Fibroblast of gingiva (primary cell): Measurements from ENCODE around the gene MLH3.
"Not testable (repeated sequence)": the region's sequence is repeated elsewhere in the genome, so short reads cannot be mapped to it uniquely, and the experiment has no call there.

Source experiments
- DNase-seq: peaks from one replicate; pipeline ENCODE4 v3.0.0-alpha.2; 2011; ENCODE audit warnings: low read depth

The MLH3 gene

GRCh38 chr14:75025876-75026275, 25.4 kb downstream of the MLH3 start:
- DNase-seq: no peak

- no peak for DNase-seq
Measured at GRCh38 chr14:75025082-75025481, 26.2 kb downstream of the MLH3 start.

GRCh38 chr14:75023108-75023507, 28.2 kb downstream of the MLH3 start:
- DNase-seq: no peak

- DNase-seq: no peak
Measured at GRCh38 chr14:75022655-75023054, 28.6 kb downstream of the MLH3 start.

GRCh38 chr14:75018694-75019093, 32.6 kb downstream of the MLH3 start:
- DNase-seq: no peak

- no peak for DNase-seq
Measured at GRCh38 chr14:75016815-75017214, 34.5 kb downstream of the MLH3 start.

GRCh38 chr14:75015496-75015895, 35.8 kb downstream of the MLH3 start:
- DNase-seq: no peak

GRCh38 chr14:75013290-75013689, 38.0 kb downstream of the MLH3 start:
- no peak for DNase-seq

- peak; percentile 69 for DNase-seq
Measured at GRCh38 chr14:75011356-75011994, 39.8 kb downstream of the MLH3 start.

- peak; percentile 86 for DNase-seq
Measured at GRCh38 chr14:75010472-75011093, 40.7 kb downstream of the MLH3 start.

GRCh38 chr14:75009176-75009575, 42.1 kb downstream of the MLH3 start:
- no peak for DNase-seq

- no peak for DNase-seq
Measured at GRCh38 chr14:75005357-75005756, 45.9 kb downstream of the MLH3 start.

GRCh38 chr14:75003250-75004027, 47.8 kb downstream of the MLH3 start:
- no peak for DNase-seq

GRCh38 chr14:75002392-75003249, 48.6 kb downstream of the MLH3 start, which contains the start of gene EIF2B2:
Gene EIF2B2 (plus strand): TSS chr14:75002921. CDS start chr14:75002991, 70 bp downstream.
- peak; percentile 93 for DNase-seq

- DNase-seq: no peak
Measured at GRCh38 chr14:75001899-75002298, 49.4 kb downstream of the MLH3 start.

GRCh38 chr14:75001261-75001660, 50.0 kb downstream of the MLH3 start:
- no peak for DNase-seq

- not testable (repeated sequence) for DNase-seq
Measured at GRCh38 chr14:74995781-74996180, 55.5 kb downstream of the MLH3 start.

GRCh38 chr14:74994182-74994581, 57.1 kb downstream of the MLH3 start:
- DNase-seq: not testable (repeated sequence)

GRCh38 chr14:74988993-74989392, 62.3 kb downstream of the MLH3 start:
- no peak for DNase-seq

- DNase-seq: peak; percentile 14
Measured at GRCh38 chr14:74988131-74988530, 63.1 kb downstream of the MLH3 start.

GRCh38 chr14:74985806-74986205, 65.5 kb downstream of the MLH3 start:
- DNase-seq: no peak

- no peak for DNase-seq
Measured at GRCh38 chr14:74985028-74985310, 66.3 kb downstream of the MLH3 start.
